Stimulated activated CD8-positive, alpha-beta memory T cell treated with anti-CD3 and anti-CD28 coated beads, Interleukin-15, amount 100 ng/mL, for 48 hours (primary cell): ENCODE results near the gene GPC6.

Experiments
- DNase-seq, 2 donors: peaks; one replicate each; pipeline ENCODE4 v3.0.0-alpha.2; 2020; ENCODE audit warnings: low read depth in 2 of 2

Gene GPC6

DNA sequence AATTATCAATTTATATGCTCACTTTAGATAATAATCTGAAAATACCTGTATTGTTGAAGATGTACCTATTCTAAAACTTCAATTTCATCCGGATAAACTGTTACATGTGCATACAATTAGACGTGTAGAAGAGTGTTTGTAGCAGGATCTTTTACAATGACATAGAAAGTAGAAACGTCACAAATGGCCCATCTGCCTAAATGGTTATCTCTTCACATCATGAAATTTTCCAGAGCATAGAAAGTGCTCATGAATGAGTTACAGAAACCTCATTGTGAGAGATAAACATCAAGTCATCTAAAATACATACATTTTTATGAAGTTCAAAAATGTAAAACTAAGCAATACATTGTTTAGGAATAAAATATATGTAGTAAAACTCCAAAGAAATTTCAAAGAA lies 607.4 kb downstream of the GPC6 start:
- DNase-seq: no peak

DNA sequence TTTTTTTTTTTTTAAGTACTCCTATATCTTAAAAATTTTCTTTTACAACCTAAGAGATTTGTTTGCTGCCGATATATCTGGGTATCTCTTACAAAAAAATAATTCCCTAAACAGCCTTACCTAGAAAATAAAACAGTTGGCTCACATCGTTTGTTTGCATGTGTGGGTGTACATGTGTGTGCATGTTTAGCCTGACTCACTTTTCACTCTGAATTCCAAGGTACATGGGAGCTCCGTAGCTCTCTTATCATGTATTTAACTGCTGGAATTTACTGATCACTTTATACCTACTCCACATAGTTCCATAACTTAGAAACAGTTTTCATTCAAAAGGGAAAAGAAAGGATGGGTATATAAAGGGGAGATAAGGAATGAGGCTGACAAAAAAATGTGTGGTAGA lies 616.5 kb downstream of the GPC6 start:
- DNase-seq: no peak

DNA sequence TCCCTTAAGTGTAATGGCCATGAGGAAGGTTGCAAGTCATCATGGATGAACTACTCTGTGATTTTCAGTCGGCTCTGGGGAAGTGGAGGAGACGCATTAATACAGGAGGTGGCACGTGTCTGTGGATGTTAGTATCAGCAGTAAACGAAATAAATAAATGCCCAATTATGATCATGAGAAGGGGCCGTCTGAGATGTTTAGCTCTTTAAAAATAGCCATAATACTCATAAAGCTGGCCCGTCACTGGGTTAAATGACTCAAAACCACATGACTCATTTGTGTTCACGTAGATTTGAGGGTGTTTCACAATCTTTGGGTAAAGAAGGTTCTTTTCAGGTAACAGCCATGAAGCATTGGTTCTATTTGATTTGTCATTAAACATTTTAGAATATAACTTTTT lies 620.6 kb downstream of the GPC6 start:
- DNase-seq: peak in 1 of 2 donors; percentile 0

DNA sequence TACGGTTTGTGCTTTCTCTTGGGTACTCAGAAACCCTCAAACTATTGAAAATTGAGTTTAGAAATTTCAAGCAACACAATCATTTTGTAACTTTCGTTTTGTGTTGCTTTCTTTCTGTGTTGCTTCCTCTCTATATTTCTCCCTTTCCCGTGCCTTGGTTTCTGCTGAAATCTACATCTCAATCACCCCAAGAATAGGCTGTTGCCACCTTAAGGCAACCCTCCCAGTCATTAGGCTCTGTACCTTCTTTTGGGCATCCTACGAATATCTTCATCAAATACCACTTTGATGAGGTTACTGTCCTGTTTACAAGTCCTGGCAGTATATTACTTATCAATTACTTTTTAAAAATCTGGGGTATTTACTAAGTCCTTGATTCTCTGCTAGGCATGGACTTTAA lies 621.6 kb downstream of the GPC6 start:
- DNase-seq: no peak

DNA sequence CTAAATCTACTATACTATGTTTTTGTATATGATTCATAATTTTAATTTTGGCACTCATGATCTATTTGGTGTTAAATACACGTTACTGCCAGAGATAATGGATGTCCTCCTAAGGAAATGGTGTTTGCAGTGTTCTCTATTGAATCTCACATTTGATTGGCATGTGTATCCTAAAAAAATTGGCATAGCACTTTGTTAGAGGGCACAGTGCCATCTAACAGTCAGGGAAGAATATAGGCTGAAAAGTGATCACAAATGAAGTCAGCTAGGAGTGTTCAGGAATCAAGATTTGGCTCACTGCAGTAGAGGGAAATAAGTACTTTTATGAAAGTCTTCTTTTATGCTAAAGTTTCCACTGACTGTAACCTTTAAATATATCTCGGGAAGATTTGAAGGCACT lies 624.6 kb downstream of the GPC6 start:
- no peak for DNase-seq

DNA sequence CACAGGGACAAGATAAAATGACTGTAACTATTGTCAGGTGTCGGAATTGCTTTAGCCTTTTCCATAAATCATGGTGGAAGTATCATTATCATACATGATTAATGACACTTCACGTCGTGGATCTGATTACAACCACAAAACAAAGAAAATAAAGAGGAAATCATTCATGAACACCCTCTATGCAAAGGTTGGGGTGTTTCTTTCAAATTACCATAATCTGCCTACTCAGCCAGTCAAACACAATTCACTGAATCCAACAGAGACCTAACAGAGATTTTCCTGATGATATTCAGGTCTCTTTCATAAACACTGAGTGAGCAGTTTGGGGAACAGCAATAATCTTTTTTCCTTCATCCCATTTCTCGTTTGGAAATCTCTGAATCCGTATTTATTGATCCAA lies 627.3 kb downstream of the GPC6 start:
- no peak for DNase-seq

DNA sequence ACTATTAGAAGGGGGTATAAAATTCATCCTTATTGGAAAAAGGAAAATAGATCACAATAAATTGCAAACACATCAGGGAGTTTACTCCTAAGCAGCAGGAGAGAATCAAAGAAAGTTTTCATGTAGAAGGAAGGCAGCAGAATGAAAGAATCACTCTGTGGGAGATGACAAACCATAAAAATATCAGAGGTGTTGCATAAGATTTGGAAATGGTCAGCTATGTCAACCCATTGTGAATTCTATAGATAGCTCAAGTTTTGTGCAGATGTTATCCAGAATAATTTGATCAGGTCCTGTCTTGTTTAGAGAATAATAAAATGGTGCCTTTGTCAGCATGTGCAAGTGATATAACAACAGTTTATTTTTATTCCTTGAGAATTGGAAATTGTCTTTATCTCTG lies 630.5 kb downstream of the GPC6 start:
- DNase-seq: no peak

DNA sequence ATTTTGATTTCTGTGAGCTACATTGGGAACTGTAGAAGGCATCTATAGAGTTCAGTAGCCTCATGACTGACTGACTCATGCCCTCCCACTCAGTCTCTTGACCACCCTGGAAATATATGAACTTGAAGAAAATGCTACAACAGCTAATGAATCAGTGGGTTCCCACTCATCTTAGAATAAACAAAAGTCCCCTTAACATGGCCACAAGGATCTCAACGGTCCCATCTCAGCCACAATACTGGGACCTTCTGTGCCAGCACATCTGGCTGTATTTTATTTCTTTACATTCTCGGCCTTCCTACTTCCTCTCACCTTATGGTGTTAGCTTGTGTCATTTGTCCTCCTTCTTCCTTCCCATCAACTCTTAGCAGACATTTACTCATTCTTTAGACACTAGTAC lies 633.1 kb downstream of the GPC6 start:
- DNase-seq: no peak

DNA sequence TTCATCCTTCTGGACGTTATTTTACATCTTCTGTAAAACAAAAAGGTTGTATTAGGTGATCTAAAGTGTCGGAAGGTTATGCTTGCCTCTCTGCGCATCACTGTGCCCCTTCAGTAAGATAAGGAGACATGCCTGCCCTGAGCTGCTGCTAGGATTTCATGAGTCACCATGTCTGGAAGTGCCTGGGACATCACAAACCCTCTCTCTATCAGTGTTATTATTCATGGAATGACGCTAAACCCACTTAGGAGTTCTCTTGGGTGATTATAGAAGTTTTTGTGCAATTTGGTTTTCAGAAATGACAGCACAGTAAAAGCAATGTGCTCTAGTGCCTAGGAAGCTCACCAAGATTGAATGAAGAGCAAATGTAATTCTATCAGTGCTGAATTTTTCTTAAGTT lies 635.2 kb downstream of the GPC6 start:
- no peak for DNase-seq

DNA sequence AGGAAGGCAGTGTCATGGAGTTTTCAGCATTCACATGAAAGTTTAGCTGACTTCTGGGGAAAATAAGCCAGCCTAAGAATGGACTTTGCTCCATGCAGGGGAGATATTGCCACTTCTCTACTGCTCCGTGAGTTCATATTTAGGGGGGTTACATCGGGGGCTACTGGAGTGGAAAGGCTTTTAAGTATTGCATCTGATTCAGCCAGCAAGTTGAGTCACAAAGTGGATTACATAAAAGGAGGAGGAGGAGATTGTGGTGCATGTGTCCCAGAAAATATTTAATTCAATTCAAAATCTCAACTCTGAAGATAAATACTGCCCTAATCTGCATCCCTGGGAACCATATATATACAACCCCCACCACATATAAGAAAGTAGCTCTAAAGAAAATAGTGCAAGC lies 635.7 kb downstream of the GPC6 start:
- no peak for DNase-seq

DNA sequence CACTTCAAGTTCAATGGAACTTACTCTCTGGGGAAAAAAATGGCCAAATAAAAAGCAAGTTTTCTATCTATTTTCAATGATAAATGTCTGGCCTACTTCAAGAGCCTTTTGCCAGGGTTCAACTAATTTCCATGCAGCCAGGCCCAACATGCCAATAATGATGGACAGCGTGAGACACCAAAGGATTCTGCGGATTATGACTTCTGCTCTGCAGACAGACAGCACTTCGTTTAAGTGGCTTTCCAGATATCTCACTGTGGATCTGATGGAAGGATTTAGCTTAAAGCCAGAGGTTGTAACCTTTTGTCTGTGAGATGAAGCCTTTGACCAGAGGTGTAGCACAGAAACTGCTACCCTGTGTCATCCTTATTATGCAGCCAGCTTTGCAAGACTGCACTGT lies 638.6 kb downstream of the GPC6 start:
- DNase-seq: no peak

DNA sequence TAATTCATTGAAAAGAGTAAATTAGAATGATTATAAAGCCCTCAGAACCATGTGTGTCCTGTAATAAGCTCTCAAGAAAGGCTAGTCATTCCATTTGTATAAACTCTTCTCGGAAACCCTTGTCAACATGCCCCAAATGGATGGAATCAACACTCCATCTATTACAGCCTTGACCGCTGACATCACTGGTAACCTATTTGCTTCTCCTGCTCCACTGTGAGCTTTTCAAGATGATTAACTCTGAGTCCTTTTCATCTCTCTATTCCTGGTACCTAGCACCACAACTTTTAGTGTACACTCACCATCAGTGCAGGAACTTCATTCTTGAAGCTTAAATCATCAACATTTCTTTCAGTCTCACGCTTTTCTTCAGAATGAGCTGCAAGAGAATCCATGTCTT lies 640.9 kb downstream of the GPC6 start:
- no peak for DNase-seq

DNA sequence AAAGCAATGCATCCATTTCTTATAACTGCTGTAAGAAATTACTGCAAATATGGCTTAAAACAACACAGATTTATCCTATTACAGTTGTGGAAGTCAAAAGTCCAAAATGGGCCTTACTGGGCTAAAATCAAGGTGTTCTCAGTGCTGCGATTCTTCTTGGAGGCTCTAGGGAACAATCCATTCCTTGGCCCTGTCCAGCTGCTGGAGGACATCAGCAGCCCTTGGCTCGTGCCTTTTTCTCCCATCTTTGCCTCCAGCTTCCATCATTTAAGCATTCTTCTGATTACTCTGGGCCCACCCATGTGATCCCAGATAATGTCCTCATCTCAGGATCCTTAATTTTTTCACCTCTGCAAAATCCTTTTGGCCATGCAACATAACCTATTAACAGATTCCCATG lies 645.8 kb downstream of the GPC6 start:
- DNase-seq: no peak

DNA sequence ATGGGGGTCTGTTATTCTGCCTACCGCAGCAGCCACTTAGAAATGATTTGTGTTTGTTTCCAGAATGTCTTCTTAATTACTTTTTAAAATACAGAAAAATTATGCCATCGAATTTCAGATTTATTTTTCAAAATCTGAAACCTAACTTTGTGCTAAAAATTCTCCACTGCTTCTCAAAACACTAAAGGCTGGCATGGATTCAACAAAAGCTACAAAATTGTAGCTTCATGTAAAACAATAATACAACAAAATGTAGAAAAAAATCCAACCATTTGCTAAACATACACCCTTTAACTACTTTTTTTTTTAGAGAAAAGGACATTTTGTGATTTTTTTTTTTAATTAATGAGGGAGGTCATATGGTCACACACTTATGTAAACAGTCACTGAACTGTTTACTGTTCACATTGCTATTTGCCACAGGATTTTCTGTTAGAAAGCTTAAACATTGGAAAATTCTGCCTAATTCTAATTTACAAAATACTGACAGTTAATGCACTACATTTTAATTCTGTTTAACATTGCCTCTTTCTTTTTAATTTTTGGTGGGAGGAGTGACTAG lies 646.3 kb downstream of the GPC6 start:
- no peak for DNase-seq

DNA sequence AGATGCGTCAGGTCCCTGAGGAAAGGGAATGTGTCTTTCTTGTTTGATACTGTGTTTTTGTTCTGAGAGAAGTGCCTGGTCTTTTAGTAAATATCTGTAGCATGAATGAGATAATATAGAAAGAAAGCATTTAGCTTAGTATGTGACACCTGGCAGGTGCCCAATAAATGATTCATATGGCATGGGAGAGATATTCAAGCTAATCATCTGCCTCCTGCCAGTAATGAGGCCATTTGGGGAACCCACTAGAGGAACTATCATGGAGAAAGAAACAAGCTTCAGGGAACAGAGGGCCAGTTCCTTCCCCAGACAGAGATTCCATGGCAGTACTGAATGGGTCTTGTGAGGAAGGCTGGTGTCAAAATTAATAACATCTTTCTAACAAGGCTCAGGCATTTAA lies 648.9 kb downstream of the GPC6 start:
- DNase-seq: no peak

DNA sequence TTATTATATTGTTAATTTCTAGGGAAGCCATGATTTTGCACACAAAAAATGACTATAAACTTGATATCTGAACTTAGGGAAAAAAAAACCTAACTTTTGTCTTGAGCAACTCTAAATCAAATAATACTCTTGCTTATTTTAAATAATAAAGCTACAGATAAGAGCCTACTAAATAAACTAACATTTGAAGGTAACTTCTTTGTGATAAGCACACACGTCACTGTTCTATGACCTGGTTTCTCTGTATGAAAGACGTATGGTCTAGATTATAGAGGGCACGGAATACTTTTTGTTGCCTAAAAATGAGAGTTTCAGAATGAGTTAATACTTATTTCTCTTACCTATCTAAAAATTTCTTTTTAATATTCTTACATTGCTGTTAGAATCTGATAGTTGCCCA lies 649.6 kb downstream of the GPC6 start:
- DNase-seq: no peak

DNA sequence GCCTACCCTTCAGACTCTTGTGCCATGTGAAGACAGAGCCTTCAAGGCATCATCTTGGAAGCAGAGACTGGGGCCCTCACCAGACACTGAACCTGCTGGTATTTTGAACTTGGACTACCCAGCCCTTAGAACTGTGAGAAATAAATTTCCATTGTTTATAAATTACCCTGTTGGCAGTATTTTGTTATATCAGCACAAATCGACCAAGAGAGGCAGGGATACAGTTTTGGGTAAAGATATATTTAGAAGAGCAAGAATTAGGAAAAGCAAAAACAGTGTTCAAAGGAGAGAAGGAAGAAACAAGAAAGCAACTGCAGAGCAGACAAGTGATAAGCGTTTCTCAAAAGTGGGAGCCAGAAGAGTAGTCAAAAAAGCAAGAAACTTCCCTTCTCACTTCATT lies 652.1 kb downstream of the GPC6 start:
- no peak for DNase-seq

DNA sequence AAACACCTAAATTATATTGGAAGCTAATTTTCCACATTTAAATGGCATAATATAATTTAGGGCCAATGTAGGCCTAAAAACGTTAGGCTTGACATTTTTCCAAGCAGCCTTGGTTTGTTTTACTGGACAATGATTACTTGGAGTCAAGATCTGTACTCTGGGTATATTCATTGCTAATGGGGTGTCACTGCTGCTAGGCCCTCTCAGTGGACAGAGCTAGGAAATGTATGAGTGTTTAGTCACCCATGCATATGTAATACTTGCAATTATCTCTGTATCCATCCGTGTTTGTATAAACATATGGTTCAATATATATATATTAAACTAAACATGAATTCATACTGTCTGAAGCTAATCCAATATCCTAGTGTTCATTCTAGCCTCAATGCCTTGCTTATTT lies 654.8 kb downstream of the GPC6 start:
- no peak for DNase-seq

DNA sequence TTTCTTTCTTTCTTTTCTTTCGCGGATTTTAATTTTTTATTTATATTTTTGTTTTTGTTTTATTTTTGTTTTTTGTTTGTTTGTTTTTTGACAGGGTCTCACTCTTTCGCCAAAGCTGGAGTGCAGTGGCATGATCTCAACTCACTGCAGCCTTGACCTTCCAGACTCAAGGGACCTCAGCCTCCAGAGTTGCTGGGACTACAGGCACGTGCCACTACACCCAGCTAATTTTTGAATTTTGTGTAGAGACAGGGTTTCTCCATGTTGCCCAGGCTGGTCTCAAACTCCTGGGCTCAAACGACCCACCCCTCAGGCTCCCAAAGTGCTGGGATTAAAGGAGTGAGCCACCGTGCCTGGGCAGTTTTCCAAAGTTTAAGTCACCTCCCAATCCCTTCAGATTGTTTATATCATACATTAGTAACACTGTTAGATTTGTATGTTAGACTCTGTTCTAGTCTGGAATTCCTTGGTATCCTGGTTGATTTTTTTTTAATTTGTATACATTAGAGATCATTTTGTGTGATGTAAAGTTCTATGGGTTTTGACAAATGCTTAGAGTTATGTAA lies 655.6 kb downstream of the GPC6 start:
- no peak for DNase-seq

DNA sequence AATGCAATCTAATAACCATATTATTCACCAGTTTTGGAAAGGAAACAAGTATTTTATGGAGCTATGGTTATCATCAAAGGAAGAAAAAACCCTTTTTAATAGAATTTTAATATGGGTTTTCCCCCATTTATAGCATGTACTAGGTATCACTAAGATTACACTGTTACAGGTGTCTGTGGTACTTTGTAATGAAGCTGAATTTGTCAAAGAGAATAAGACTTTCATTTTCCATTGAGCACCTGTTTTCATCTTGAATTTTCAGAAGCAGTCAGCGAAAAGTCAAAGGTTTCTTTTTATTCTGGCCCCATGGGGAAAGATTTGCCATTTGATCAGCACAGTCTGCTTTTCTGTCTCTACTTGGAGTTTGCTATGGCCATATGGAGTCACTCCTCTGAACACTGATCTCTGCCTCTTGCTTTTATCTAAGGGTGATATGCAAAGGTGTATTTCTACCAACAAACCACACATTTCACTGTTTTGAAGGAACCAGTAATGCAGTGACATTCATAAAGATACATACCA lies 662.9 kb downstream of the GPC6 start:
- no peak for DNase-seq

DNA sequence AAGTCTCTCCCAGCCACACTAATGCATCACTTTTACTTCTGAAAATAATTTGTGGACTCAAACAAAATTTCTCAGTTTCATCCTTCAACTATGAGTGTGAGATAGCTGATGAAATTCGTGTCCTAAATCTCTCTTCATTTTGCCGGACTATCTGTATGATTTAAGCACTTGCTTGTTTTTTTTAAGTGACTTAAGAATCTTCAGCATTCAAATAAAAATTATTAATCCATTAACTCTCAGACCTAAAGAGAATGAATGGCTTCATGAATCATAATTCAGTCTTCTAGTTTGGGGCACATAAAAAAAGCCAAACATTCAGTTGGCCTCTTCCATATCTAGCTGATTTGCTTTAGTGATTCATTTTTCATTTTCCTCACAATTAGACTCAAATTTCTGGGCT lies 673.4 kb downstream of the GPC6 start:
- DNase-seq: no peak

DNA sequence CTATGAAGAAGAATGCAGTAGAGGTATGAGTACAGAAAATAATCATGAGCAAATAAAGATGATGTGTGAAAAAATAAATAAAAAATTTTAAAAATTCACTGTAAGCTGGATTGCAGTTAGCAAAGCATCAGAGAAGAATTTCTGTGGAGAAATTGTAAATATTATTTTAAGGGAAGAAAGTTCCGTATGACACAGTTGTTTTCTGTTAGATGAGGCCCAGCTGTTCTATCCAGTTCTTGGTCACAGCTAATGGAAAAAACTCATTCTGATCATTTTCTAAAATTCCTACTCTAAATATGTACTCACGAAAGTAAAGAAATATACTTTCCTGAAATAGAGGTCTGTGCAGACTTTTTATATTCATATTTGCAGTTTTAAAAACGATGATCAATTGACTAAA lies 674.1 kb downstream of the GPC6 start:
- DNase-seq: no peak

DNA sequence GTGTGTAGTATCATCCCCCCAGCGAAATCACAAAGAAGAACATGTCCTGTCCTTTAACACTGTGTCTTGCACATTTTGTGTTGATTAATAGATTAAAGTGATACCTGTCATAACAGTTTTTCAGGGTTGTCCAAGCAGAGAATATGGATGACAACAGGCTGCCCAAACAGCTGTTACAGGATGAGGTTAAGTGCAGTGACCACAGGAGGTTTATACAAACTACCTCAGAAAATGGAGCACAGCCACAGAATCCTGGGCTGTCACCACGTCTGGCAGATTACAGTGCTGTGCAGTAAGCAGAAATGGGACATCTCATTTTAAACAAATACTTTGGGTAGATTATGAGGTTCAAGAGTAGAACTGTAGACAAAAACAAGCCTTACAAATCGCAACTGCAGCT lies 677.3 kb downstream of the GPC6 start:
- no peak for DNase-seq

DNA sequence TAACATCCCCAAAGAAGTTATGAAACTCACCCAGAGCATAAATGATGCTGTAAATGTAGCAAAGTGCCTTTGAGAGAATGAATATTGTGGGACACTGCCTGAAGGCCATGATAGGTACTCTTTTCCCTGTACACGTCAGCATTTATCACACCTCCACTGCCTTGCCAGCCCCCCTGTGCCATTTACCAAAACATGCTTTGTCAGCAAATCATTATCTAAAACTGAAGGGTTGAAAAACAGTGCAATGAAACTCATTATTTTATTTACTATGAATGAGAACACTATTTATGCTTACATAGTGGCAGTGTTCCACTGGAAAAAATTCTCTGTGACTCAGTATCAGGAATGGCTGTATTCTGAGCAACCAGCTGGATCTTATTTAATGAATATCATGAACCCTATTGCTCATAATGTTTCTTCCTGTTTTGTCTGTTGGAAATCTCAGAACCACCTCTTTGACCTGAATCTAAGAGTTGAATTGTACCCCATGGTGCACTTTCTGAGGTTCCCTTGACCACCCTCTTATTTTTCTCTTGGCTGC lies 688.7 kb downstream of the GPC6 start:
- no peak for DNase-seq
